Sigmoid colon (tissue), 7 donors: ENCODE data around the gene RFT1. TPM values are rescaled to one million over a fixed set of nuclear protein-coding genes. Genes with fewer than 3 reads are reported as not detected.

ENCODE experiments used
- DNase-seq: peaks from one replicate; pipeline ENCODE4 v3.0.0-alpha.2; 2019
- H3K27ac ChIP-seq, 4 donors: fragments of 200-600 bp; sonication (generic); one replicate each; pipeline ENCODE4 v1.5.1; 2016 to 2019; ENCODE audit warnings: mild to moderate bottlenecking in 1 of 4
- H3K27me3 ChIP-seq, 3 donors: fragments of 200-600 bp; sonication (generic); one replicate each; pipeline ENCODE4 v1.5.1; 2019; ENCODE audit warnings: mild to moderate bottlenecking in 1 of 3
- H3K36me3 ChIP-seq, 4 donors: fragments of 200-600 bp; sonication (generic); one replicate each; pipeline ENCODE4 v1.5.1; 2016 to 2019
- H3K4me1 ChIP-seq, 4 donors: fragments of 200-600 bp; sonication (generic); one replicate each; pipeline ENCODE4 v1.5.1; 2017 to 2019
- H3K4me3 ChIP-seq, 4 donors: fragments of 200-600 bp; sonication (generic); one replicate each; pipeline ENCODE4 v1.5.1; 2017 to 2019; ENCODE audit warnings: mild to moderate bottlenecking in 2 of 4, moderate library complexity in 1 of 4
- H3K9me3 ChIP-seq, 4 donors: fragments of 200-600 bp in 3 of 4; sonication (generic) in 3 of 4; one replicate each; pipeline versions ENCODE4 v1.5.1 to v1.6.1; 2013 to 2019
- CTCF ChIP-seq, 4 experiments: fragments of 450-650 bp in 3 of 4; fragments of 200-600 bp in 1 of 4; IDR thresholded peaks; one replicate each; pipeline ENCODE4 v1.5.1; 2016 to 2019; ENCODE audit warnings: antibody characterized with exemption in 4 of 4, mild to moderate bottlenecking in 3 of 4, moderate library complexity in 2 of 4
- EP300 ChIP-seq, 4 donors: sonication (generic); formaldehyde crosslinking; IDR thresholded peaks; one replicate each; pipeline ENCODE4 v1.6.1; 2017; ENCODE audit warnings: antibody characterized with exemption in 4 of 4
- POLR2A ChIP-seq, 2 donors: fragments of 450-650 bp; IDR thresholded peaks; one replicate each; pipeline ENCODE4 v1.6.1; 2016; ENCODE audit warnings: antibody characterized with exemption in 2 of 2, mild to moderate bottlenecking in 2 of 2, moderate library complexity in 2 of 2
- POLR2AphosphoS5 ChIP-seq, 4 donors: sonication (generic); formaldehyde crosslinking; IDR thresholded peaks; one replicate each; pipeline ENCODE4 v1.6.1; 2017; ENCODE audit warnings: antibody characterized with exemption in 4 of 4
- WGBS, 2 donors: extraction: QIAGEN DNeasy Blood & Tissue Kit; methylation state at CpG; one replicate each; pipeline ENCODE4 v1.1.7; 2013; 5-methylcytosine and 5-hydroxymethylcytosine counted together
- intact Hi-C: fragments of 100-400 bp; cut with DNase I; formaldehyde crosslinking; loops from one replicate; pipeline ENCODE4 v1.15.1; 2023
- polyA plus RNA-seq, 3 donors: library from polyadenylated mRNA; stranded (reverse); fragments of 200-250 nt; gene quantifications; one replicate each; pipeline ENCODE4 v1.2.3, GENCODE V29; 2013
- total RNA-seq, 4 donors: library from RNA; depleted of rRNA; stranded (reverse); fragments of >200 nt; gene quantifications; one replicate each; pipeline ENCODE4 v1.1.0, GENCODE V29; 2016
- donor health status: healthy with polysubstance abuse.
- donor health status: Bipolar disorder and iron deficiency.
- donor health status: healthy.

Gene RFT1
- total and polyA plus RNA-seq, 7 donors: 3.0 to 13.2 (median 6.3) TPM

- no peak overlapping the region for H3K27ac ChIP-seq
- no peaks in the 10 kb centered on the region for H3K36me3 ChIP-seq
- no peaks in the 10 kb centered on the region for H3K27me3 ChIP-seq
- H3K4me1 ChIP-seq: peaks cover 0 to 18% (median 11%) of the 10 kb centered on the region in 4 donors
- no peak for TF ChIP-seq EP300 (IDR thresholded peaks at IDR 0.05)
- TF ChIP-seq CTCF (IDR thresholded peaks at IDR 0.05): no peak
- TF ChIP-seq POLR2A (IDR thresholded peaks at IDR 0.05): no peak
- no peak for TF ChIP-seq POLR2AphosphoS5 (IDR thresholded peaks at IDR 0.05)
- no peak overlapping the region for H3K4me3 ChIP-seq
- no peak for DNase-seq
- WGBS, 2 donors: 61 to 86% methylated on average over 5 of the region's 5 CpGs
- intact Hi-C loops: no loop called here
- H3K9me3 ChIP-seq: no peaks in the 10 kb centered on the region
Observed at GRCh38 chr3:53038679-53039375, 91.4 kb downstream of the RFT1 start.

Other genes starting within 250 kb of the RFT1 start
- 10 to 100 TPM; 11.5 to 19.5 (median 14.7) TPM for gene STIMATE, start 232.9 kb downstream of the RFT1 start, total RNA-seq
- gene STIMATE, start 232.9 kb downstream of the RFT1 start, polyA plus RNA-seq: 1 to 10 TPM; 2.5 to 7.7 (median 4.8) TPM
- gene SFMBT1, start 84.4 kb downstream of the RFT1 start, total RNA-seq: 10 to 100 TPM; 10.2 to 16.1 (median 14.9) TPM
- gene SFMBT1, start 84.4 kb downstream of the RFT1 start, polyA plus RNA-seq: 1 to 10 TPM; 4.8 to 7.3 (median 6.9) TPM
- 10 to 100 TPM in 2 of 4 donors, 1 to 10 TPM in 2; 3.5 to 12.1 (median 10.5) TPM for gene PRKCD, start 30.8 kb upstream of the RFT1 start, total RNA-seq
- 100 to 1,000 TPM in 1 of 3 donors, 10 to 100 TPM in 2; 46.3 to 169 (median 94.9) TPM for gene PRKCD, start 30.8 kb upstream of the RFT1 start, polyA plus RNA-seq
- 100 to 1,000 TPM; 138 to 253 (median 185) TPM for gene TKT, start 125.6 kb upstream of the RFT1 start, total RNA-seq
- gene TKT, start 125.6 kb upstream of the RFT1 start, polyA plus RNA-seq: 100 to 1,000 TPM in 2 of 3 donors, 10 to 100 TPM in 1; 88.9 to 305 (median 102) TPM
- 10 to 100 TPM; 21.0 to 32.7 (median 22.6) TPM for gene DCP1A, start 217.1 kb upstream of the RFT1 start, total RNA-seq
- 10 to 100 TPM in 1 of 3 donors, 1 to 10 TPM in 2; 4.8 to 10.6 (median 6.0) TPM for gene DCP1A, start 217.1 kb upstream of the RFT1 start, polyA plus RNA-seq